Stimulated activated CD4-positive, alpha-beta T cell treated with anti-CD3 and anti-CD28 coated beads, Interleukin-12 subunit alpha, Interleukin-12 subunit beta, amount 100 ng/mL, for 48 hours (primary cell): ENCODE measurements around the gene PAPLN.

Experiments used
- DNase-seq, 3 donors: peaks; one replicate each; pipeline ENCODE4 v3.0.0-alpha.2; 2020; ENCODE audit warnings: low read depth in 2 of 3, low spot score in 1 of 3

PAPLN gene

GRCh38 chr14:73227812-73228781 is 9.2 kb upstream of the PAPLN start:
- DNase-seq, result no peak

GRCh38 chr14:73230051-73230450 is 7.3 kb upstream of the PAPLN start:
- no peak for DNase-seq

- DNase-seq, result no peak
Measured at GRCh38 chr14:73231981-73232851, 5.1 kb upstream of the PAPLN start.

- DNase-seq, result no peak
Measured at GRCh38 chr14:73232984-73233383, 4.3 kb upstream of the PAPLN start.

GRCh38 chr14:73233564-73233963 is 3.7 kb upstream of the PAPLN start:
- no peak for DNase-seq

- no peak for DNase-seq
Measured at GRCh38 chr14:73234029-73234428, 3.3 kb upstream of the PAPLN start.

GRCh38 chr14:73234586-73235394 is 2.5 kb upstream of the PAPLN start:
- DNase-seq, result no peak

- DNase-seq, result no peak
Measured at GRCh38 chr14:73235531-73236155, 1.7 kb upstream of the PAPLN start.

GRCh38 chr14:73236157-73236556 is 1.1 kb upstream of the PAPLN start:
- DNase-seq, result no peak

GRCh38 chr14:73236752-73237218 is 521 bp upstream of the PAPLN start:
- no peak for DNase-seq

- no peak for DNase-seq
Measured at GRCh38 chr14:73237786-73238423, 599 bp downstream of the PAPLN start.

- DNase-seq, result no peak
Measured at GRCh38 chr14:73238424-73238852, 1.1 kb downstream of the PAPLN start.

GRCh38 chr14:73238941-73239340 is 1.6 kb downstream of the PAPLN start:
- DNase-seq, result no peak

GRCh38 chr14:73239393-73240241 is 2.3 kb downstream of the PAPLN start:
- DNase-seq, result no peak

GRCh38 chr14:73240816-73241480 is 3.6 kb downstream of the PAPLN start:
- no peak for DNase-seq

GRCh38 chr14:73241481-73242165 is 4.3 kb downstream of the PAPLN start:
- no peak for DNase-seq

- no peak for DNase-seq
Measured at GRCh38 chr14:73242357-73242901, 5.1 kb downstream of the PAPLN start.

GRCh38 chr14:73243341-73243740 is 6.0 kb downstream of the PAPLN start:
- no peak for DNase-seq
